ENCODE results near the gene TP53.
"Not testable (repeated sequence)": the region's sequence is repeated elsewhere in the genome, so short reads cannot be mapped to it uniquely, and the experiment has no call there.

Gene TP53

DNA sequence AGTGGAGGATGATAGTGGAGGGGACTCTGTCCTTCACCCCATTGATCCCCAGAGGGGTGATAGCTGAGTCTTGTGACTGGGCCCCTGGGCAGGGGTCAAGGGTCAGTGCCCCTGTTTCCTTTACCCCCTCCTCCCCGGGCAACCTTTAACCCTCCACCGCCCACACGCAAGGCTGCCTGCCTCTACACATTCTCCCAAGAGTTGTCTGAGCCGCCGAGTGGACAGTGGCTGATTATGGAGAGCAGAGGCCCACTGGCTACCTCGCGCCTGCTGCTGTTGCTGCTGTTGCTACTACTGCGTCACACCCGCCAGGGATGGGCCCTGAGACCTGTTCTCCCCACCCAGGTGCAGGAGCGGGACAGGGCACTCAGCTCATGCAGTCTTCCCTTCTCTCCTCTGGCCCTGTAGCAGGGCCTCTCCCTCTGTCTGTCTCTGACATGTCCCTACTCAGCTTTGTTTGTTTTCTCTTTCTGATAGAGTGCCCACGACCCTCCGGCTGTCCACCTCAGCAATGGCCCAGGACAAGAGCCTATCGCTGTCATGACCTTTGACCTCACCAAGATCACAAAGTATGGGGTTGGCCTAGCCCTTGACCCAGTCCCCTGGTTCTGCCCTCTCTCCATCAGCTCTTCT is 57.2 kb downstream of the TP53 start, which contains the start of gene SHBG:
Gene SHBG (plus strand): TSS at position 197 of the 633 bp plus-strand sequence. CDS start 38 bp downstream, at position 235.
- no peak for DNase-seq

DNA sequence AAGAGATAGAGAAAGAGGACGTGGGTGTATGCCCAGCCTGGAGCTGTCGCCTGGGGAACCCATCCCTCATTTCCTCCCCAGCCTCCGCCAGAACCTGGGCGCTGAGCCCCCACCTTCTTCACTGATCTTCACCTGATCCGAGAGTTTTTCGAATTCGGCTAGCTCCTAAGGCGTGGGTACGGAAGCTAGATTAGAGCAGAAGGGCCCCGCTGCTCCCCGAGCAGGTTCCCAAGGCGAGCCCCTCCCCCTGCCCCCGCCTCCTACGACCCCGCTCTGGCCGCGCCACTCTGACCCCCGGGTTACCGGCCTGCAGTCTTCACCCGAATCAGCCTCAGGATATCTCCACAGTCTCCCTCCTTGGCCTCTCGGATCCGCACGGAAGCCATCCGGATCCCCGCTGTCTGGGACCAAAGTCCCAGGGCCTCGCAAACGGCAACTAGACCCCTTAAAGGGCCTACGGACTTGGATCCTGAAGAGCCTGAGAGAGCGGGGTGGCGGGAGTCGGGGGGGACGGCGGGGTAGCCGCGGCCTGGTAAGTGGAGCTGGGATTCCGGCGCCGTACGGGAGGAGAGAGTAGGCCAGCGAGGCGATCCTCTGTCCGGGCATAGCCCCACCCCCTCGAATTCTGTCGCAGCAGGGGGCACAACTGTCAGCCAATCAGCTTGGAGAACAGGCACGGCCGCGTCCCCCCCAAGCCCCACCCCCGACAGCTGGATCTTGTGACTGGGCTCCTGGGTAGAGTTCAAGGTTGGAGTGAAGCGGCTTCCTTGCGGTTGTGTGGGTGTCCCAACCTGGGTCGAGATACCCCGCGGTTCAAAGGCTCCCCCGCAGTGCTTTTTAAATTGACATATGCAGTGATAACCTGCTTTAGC is 59.8 kb downstream of the TP53 start, which contains the start of gene SAT2:
Gene SAT2 (minus strand): TSS at position 572 of the 872 bp plus-strand sequence. CDS start 186 bp downstream, at position 386.
- peak; percentile 74 to 91 (median 83) for DNase-seq

DNA sequence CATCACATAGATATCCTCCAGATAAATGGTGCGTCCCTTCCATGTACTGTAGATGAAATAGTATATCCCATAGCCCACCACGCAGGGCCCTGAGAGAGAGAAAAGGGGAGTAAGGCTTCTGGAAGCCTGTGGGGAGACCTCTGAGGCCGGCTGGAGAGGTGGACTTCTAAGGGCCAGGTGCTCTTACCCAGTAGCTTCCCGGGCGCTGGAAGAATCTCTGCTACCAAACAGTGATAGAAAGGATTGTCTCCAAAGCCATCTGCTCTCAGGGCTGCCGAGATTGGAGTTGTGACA is 60.4 kb downstream of the TP53 start:
- DNase-seq: no peak

DNA sequence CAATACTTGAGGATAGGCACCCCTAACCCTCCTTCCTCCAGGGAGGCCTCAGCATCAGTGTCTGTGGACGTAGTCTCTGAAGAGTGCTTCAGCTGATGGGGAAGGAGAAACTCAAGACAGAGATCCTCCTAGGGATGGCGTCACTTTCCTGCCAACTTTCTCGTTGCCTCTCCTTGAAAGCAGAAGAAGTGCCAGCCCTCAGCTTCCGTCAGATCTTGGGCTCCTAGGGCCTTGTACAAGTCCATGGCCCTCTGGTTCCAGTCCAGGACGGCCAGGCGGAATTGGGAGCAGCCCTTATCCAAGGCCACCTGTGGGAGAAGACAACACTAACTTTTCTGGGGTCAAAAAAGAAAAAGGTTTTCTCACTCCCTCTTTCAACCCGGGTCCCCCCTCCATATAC is 61.0 kb downstream of the TP53 start:
- DNase-seq: no peak

- DNase-seq: not testable (repeated sequence)
These were observed 61.5 kb downstream of the TP53 start for GRCh38 chr17:7625749-7626148.

GRCh38 chr17:7623661-7624060 is 63.6 kb downstream of the TP53 start:
- DNase-seq: no peak

- no peak for DNase-seq
These were observed 66.5 kb downstream of the TP53 start for GRCh38 chr17:7620835-7621234.

DNA sequence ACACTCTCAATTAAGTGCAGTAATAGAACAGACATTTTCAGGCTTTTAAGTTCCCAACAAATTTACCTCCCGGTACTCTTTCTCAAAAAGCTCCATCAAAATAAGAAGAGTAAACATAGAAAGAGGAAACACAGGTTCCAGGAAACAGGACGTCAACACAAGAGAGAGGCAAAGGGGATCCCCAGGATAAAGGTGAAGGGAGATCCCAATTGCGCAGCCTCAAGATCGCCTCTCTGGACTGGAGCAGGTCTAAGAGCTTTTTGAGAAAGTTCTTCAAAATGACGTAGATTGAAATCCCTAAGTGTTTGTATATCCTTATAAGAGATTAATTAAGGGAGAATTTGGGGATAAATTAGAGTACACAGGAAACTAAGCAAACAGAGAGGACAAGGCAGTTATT is 68.7 kb downstream of the TP53 start:
- DNase-seq: no peak
